HG02852 (cell line): ENCODE data around the gene AKAP13.
"Not testable (repeated sequence)": the region's sequence is repeated elsewhere in the genome, so short reads cannot be mapped to it uniquely, and the experiment has no call there.

Experiments used
- ATAC-seq: cut with Tn5 transposase; IDR thresholded peaks from one replicate; pipeline ENCODE4 v1.9.1; 2021; ENCODE audit warnings: mild to moderate bottlenecking, moderate library complexity; ENCODE audit not compliant: unreplicated experiment

The AKAP13 gene, protein sequence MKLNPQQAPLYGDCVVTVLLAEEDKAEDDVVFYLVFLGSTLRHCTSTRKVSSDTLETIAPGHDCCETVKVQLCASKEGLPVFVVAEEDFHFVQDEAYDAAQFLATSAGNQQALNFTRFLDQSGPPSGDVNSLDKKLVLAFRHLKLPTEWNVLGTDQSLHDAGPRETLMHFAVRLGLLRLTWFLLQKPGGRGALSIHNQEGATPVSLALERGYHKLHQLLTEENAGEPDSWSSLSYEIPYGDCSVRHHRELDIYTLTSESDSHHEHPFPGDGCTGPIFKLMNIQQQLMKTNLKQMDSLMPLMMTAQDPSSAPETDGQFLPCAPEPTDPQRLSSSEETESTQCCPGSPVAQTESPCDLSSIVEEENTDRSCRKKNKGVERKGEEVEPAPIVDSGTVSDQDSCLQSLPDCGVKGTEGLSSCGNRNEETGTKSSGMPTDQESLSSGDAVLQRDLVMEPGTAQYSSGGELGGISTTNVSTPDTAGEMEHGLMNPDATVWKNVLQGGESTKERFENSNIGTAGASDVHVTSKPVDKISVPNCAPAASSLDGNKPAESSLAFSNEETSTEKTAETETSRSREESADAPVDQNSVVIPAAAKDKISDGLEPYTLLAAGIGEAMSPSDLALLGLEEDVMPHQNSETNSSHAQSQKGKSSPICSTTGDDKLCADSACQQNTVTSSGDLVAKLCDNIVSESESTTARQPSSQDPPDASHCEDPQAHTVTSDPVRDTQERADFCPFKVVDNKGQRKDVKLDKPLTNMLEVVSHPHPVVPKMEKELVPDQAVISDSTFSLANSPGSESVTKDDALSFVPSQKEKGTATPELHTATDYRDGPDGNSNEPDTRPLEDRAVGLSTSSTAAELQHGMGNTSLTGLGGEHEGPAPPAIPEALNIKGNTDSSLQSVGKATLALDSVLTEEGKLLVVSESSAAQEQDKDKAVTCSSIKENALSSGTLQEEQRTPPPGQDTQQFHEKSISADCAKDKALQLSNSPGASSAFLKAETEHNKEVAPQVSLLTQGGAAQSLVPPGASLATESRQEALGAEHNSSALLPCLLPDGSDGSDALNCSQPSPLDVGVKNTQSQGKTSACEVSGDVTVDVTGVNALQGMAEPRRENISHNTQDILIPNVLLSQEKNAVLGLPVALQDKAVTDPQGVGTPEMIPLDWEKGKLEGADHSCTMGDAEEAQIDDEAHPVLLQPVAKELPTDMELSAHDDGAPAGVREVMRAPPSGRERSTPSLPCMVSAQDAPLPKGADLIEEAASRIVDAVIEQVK (N-terminal part only)

DNA sequence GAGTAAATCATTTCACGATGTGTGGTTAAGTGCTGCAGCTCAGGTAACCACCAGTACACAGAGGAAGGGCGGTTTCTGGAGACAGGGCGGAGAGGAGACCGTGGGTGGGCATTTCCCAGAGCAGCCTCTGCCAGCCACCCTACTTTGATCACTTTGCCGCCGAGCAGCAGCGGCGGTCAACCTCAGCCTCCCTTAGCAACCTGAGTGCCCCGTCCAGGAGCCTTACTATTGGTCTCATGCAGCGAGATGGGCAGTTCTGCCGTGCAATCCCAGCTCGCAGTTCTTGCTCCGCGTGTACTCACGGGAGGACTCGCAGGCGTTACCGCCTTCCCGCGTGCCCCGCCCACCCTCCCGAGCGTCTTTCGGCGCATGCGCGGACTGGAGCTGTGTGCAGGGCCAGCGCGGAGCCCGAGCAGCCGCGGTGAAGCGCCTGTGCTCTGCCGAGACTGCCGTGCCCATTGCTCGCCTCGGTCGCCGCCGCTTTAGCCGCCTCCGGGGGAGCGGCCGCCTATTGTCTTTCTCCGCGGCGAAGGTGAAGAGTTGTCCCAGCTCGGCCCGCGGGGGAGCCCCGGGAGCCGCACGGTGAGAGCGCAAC lies at the start of gene AKAP13:
Gene AKAP13, plus strand, starts transcription at position 387 of the 595 bp plus-strand sequence. CDS start 105,118 bp downstream, outside the sequence.
- ATAC-seq, result peak; percentile 84

DNA sequence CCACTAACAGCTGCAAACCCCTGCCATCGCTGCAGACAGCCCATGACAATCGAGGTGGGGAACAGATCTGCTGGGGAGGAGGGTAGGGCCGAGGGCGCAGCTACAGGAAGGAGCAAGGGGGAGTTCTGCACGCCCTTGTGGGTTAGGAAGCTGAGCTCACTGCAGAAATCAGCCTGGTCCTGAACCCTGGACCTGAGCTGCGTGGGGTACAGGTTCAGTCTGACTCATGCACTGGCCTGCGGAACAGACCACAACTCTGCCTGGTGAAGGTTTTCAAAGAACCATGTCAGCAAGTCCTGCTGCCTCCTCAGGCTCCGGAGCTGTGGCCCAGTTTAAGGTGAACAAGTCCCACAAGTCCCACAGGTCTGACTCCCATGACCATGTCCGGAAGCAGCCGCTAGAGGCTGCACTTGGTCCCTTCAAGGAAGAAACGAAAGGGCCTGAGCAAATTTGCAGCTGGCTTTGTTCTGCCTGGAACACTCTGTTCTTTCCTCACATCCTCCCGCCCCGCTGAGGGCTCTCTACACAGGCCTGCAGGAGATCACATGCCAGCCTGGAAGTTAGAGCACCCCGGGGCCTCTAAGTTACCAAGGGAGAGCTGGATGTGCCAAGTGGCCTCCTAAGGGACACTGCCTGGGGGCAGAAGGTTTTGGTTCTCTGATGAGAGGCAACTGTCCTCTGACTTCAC lies 49.4 kb upstream of the AKAP13 start:
- ATAC-seq, result peak; percentile 66

DNA sequence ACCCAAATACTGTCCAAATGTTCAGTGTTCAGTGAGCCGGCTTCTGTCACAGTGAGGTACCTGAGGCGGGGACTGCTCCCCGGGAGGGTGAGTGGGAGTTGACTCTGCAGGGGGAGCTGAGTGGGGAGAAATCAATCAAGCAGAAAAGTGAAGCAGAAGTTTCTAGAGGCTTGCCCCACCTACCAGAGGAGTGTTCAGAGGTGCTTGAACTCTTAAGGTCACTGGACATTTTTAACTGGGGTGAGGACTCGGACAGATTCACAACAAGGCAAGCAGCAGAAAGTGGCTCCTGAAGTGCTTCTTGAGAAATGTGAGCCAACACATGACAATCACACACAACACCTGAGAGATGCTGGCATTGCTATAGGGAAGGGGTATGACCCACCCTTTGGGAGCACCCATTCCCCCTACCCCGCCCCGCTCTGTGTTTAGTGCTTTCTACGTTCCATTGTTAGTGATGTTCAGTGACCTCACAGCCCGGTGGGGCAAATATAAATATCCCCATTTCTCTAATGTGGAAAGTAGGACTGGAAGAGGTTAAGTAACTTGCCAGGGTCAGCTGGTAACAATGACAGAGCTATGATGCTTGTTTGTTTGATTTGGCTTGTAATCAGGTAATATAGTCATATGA lies 48.6 kb upstream of the AKAP13 start:
- no peak for ATAC-seq

DNA sequence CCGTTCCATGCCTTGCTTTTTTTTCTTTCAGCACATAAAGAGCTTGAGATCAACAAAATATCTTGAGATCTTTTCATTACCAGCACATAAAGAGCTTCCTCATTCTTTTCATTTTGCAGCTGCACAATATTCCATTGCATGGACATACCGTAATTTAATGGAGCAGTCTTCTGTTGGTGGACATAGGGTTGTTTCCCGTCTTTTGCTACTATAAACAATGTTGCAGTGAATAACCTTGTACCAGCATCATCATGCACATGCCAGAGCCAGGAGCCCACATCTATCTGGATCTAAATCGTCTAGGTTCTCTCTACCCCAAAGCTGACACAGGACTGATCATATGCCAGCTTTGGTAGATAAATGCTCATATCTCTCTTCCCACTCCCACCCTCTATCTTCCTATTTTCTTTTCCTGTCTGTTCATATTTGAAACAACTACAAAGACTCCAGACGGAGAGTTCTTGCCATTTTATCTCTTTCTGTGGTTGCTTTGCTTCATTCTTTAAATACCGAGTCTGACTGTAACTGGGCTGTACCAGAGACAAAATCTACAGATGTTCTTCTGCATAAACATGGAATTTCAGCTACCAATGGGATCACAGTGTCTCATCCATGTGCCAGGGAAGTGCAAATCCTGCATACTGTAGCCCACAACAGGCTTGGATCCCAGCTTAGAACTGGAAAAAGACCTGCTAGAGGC lies 47.1 kb upstream of the AKAP13 start:
- ATAC-seq, result no peak

DNA sequence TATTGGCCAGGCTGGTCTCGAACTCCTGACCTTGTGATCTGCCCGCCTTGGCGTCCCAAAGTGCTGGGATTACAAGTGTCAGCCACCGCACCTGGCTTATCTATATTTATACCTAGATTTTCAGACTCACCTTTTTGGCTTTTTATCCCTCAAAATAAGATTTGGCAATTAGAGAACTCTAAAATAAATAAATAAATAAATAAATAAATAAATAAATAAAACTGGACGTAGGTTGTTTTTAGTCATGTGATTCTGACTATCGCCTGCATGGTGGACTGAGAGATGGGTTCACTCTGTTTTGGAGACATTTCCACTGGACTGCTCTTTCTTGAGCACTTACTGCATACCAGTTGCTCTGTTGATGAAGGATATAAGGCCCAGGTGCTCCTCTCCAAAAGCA lies 46.2 kb upstream of the AKAP13 start:
- no peak for ATAC-seq

DNA sequence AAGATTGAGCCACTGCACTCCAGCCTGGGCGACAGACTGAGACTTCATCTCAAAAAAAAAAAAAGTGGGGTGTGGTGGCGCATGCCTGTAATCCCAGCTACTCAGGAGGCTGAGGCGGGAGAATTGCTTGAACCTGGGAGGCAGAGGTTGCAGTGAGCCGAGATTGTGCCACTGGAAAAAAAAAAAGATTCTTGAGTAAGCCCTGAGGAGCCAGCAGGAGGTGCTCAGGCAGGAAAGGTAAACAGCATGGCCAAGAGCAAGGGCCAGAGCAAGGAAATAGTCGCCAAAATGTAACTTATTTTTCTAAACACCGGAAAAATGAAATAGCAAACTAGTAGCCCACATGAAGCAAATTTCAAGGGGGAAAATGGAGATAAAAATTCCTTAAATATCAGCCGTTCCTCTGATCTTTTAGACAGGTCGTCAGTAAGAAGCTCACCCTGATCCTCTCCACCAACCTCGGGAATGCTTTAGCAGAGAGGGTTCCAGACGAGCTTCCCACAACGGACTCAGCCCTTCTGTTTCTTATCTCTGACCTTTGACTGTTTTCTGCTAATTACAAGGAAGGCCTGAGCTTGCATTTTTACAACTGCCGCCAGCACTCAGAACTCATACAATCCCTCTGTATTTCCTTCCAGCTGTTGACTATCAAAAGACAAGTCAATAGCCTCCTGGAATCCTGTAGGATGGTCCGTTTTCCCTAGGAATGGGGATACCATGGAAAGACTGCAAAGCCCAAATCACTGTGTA lies 45.0 kb upstream of the AKAP13 start:
- ATAC-seq, result no peak

DNA sequence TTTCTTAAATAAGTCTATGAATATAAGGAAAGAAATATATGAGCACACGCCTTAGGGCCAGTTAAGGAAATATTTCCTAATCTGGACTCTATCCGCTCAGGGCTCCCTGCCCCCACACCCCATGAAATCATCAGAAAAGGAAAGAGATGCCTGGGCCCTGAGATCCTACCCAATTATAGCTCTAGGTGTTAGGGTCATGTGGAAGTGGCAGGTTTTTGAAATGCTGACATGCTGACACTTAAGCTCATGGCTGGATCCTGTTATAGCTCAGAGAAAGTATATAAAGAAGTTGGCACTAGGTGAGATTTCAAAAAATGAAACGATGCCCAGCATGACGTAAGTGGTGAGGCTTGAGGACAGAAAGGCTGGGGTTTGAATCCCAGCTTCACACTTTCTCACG lies 43.5 kb upstream of the AKAP13 start:
- ATAC-seq, result no peak

DNA sequence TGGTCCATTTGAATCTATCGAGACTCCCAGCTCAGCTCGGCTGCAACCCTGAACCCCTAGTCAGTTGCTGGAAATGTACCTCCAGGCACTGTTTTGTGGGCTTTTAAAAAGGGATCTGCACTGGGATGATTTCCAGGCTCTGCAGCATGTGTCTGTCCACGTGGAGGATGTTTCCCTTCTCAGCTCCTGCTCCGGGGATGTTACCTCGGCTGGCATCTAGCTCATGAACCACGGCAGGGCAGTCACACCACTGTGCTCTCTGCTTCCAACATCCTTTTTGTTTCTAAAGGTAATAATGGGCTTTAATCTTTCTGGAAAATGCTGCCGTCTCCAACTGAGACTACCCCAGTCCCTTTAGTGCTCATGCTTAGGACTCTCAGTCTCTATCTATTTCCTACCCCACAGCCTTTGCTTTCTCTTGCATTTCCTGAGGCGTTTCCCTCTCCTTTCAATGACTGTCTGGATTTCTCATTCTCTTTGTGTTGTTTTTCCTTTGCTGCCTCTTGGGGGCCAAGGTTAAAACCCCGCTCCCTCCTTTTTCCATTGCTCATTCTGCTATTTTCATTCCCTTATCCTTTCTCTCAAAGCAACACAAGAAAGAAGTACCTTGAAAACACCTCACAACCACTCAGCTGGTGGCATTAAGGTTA lies 42.9 kb upstream of the AKAP13 start:
- no peak for ATAC-seq

DNA sequence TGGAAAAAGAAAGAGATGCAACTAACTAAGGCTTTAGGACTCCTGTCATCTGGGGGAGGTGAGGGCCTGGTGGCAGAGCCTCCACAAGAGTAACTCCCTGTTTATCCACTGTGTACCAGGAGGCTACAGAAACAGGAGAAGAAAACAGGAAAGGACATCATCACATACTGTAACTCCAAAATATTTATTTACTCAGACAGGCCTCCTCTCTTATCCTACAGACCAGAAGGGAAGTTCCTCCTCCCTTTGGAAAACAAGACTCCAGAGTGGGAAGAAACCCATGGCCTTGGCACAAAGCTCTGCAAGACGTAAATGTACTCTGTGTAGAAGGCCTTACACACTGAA lies 40.1 kb upstream of the AKAP13 start:
- no peak for ATAC-seq

DNA sequence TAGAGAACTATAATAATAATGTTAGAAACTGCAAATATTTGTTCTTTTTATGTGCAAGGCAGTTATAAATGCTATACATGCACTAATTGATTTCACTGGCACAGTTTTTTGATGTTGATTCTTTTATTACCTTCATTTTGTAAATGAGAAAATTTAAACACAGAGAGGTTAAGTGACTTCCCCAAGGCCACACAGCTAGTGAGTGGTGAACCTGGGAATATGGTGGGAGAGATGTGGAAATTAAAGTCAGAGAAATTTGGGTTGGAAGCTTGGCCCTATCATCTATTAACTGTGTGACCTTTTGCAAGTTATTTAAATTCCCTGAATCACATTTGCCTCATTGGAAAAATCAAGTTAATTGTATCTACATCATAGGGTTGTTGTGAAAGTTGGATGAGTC lies 39.6 kb upstream of the AKAP13 start:
- ATAC-seq, result no peak

DNA sequence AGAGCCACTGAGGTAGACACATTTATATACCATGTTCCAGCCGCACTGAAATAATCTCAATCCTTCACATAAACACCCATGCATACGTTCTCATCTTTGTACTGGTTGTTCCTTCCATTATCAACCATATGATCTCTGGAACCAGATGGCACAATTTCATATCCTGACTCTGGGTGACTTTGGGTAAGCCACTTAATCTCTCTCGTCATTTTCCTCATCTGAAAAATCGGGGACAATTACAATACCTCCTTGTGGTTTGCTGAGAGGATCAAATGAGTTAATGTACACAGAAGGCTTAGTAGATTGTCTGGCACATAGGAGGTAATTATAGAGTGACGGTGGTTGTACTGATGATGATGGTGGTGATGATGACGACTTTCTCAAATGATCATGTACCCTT lies 38.2 kb upstream of the AKAP13 start:
- not testable (repeated sequence) for ATAC-seq

DNA sequence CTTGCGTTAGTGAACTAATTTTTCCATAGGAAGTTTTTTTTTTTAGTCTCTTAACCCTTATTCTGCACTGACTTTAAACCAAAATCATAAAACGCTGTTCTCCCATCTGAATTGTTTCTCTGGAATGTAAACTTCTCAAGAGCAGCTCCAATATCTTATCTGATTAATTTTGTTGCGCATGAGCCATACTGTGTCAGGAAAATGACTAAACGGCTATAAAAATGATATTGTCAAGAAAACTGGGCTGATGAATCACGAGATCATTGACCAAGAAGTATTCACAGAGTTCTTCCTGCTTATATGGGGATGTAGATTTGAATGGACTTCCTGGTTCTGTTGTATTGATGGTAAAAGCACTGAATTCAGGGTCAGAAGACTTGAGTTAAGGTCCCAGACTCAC lies 37.0 kb upstream of the AKAP13 start:
- not testable (repeated sequence) for ATAC-seq

DNA sequence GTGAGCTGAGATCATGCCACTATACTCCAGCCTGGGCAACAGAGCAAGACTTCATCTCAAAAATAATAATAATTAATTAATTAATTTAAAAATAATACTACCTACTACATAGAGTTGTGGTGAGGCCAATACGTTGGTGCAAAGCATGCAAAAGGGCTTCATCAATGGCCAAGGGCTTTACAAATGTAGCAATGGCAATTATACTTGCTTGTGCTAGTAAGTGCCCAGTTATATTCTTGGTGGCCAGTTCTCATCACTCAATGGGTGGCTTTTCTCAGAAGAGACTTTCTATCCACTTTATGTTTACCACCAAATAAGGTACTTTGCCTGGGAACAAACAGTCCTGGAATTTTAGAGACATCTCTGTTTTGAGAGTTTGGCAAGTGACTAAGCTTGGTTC lies 36.2 kb upstream of the AKAP13 start:
- not testable (repeated sequence) for ATAC-seq

DNA sequence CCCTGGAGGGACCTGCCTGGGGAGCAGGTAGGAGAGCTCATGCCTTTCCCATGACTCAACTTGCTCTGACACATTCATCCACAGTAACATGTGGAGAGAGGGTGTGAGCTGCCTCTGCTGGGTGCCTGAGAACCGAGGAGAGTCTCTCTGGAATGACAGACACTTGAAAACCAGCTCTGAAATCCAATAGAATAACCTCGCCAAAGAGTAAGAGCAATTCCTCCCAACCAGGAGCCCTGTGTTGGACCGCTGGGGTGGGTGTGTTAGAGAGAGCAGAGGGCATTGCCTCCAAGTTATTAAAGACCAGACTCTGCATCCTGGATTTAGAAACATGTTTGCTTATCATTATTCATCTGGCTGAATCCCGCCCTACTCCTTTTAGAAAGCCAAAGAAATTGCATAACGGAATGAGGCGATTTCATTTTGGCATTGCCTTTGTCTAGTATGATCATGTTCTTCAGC lies 35.7 kb upstream of the AKAP13 start:
- not testable (repeated sequence) for ATAC-seq

DNA sequence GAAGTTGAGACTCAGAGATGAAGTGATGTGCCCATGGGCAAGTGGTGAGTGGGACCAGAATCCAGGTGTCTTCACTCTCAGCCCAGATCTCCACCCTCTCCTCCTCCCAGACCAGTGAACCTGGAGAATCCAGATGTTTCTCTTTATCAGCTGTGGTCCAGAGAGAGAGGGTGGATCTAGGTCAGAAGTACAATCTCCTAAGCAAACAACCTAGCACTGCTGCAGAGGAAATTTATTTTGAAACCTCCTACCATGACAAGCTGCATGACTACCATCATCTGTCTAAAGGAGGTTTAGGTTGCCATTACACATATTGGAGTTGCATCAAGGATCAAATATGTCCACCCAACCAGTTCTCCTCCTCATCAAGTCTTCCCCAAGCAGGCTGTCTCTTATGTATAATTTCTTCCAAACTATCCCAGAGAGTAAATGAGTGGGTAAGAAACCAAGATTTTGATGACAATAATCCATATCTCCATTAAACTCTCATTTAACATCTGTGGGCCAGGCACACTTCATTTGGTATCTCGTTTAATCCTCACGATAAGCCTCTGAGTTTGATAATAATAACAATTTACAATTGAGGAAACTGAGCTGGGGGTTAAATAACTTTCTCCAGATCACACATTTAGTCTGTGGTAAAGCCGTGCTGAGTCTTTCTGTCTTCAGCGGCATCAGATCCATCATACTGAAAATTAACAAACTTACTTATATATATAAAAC lies 35.0 kb upstream of the AKAP13 start:
- ATAC-seq, result not testable (repeated sequence)

DNA sequence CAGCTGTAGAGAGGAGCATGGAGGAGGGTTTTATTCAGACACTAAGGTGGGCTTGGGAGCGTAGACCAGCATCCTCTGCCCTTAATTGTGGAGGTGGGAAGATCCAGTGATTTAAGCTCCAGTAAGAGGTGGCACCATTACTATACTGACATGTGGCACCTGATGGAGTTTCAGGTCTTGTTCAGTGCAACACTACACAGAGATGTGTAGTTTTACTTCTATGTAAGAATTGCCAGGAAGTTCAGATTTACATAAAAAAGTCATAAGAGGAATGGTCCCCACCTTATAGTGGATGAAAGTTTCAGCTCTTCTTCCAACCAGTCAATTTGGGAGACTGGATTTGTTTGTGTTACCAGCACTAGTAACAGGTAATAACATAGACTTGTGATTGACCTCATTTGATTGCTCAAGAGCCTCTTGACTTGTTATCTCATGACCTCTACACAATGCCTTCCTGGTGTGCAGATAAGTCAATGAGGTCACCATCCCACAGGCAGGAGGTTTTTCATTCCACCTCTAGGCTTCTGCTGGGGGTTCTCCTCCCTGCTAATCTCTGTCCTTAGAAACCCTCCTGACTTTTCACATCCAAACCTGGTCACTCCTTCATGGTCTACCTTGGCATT lies 33.8 kb upstream of the AKAP13 start:
- not testable (repeated sequence) for ATAC-seq
